Left kidney (tissue), 1 donor: ENCODE data around the gene AZGP1. TPM values are rescaled to one million over a fixed set of nuclear protein-coding genes. Genes with fewer than 3 reads are reported as not detected.

ENCODE experiments used
- polyA plus RNA-seq: library from polyadenylated mRNA; unstranded; fragments of 120-200 nt; gene quantifications from one replicate; pipeline ENCODE4 v1.2.1, GENCODE V29; 2013; ENCODE audit not compliant: insufficient read length

The AZGP1 gene
- polyA plus RNA-seq, 1 donor = 51.8 TPM

Other genes with a start within 250 kb of the AZGP1 start
- gene CYP3A7, start 240.8 kb downstream of the AZGP1 start, polyA plus RNA-seq = 1.2 TPM
- 0.42 TPM for gene CYP3A4, start 191.8 kb downstream of the AZGP1 start, polyA plus RNA-seq
- 0.38 TPM for gene CYP3A43, start 148.0 kb downstream of the AZGP1 start, polyA plus RNA-seq
- gene OR2AE1, start 99.0 kb downstream of the AZGP1 start, polyA plus RNA-seq = 0.22 TPM
- 37.0 TPM for gene TRIM4, start 56.5 kb downstream of the AZGP1 start, polyA plus RNA-seq
- gene GJC3, start 46.4 kb downstream of the AZGP1 start, polyA plus RNA-seq = 0.73 TPM
- gene ZKSCAN1, start 39.6 kb upstream of the AZGP1 start, polyA plus RNA-seq = 76.7 TPM
- gene ZSCAN21, start 73.7 kb upstream of the AZGP1 start, polyA plus RNA-seq = 24.7 TPM
- 60.6 TPM for gene ZNF3, start 105.7 kb upstream of the AZGP1 start, polyA plus RNA-seq
- gene COPS6, start 112.9 kb upstream of the AZGP1 start, polyA plus RNA-seq = 126 TPM
- gene MCM7, start 125.4 kb upstream of the AZGP1 start, polyA plus RNA-seq = 177 TPM
- 33.2 TPM for gene AP4M1, start 125.6 kb upstream of the AZGP1 start, polyA plus RNA-seq
- gene TAF6, start 143.3 kb upstream of the AZGP1 start, polyA plus RNA-seq = 67.9 TPM
- 46.7 TPM for gene CNPY4, start 143.6 kb upstream of the AZGP1 start, polyA plus RNA-seq
- 1.3 TPM for gene MBLAC1, start 150.9 kb upstream of the AZGP1 start, polyA plus RNA-seq
- gene LAMTOR4, start 172.9 kb upstream of the AZGP1 start, polyA plus RNA-seq = 91.2 TPM
- gene TRAPPC14, start 182.7 kb upstream of the AZGP1 start, polyA plus RNA-seq = 22.3 TPM
- 6.2 TPM for gene GAL3ST4, start 192.6 kb upstream of the AZGP1 start, polyA plus RNA-seq
- 11.5 TPM for gene GPC2, start 201.3 kb upstream of the AZGP1 start, polyA plus RNA-seq
- 30.7 TPM for gene STAG3, start 201.9 kb upstream of the AZGP1 start, polyA plus RNA-seq
- 9.7 TPM for gene PVRIG, start 243.9 kb upstream of the AZGP1 start, polyA plus RNA-seq